Neural progenitor cell (in vitro differentiated cells): ENCODE results near the gene CFAP61. TPM values are rescaled to one million over a fixed set of nuclear protein-coding genes. Genes with fewer than 3 reads are reported as not detected.
A peak's percentile ranks its signal among the peaks of the same experiment; 100 is the strongest.

Source experiments
- DNase-seq: peaks from one replicate; pipeline ENCODE4 v3.0.0-alpha.2; 2016; ENCODE audit warnings: low spot score
- H2AFZ ChIP-seq: fragments of 200-600 bp; sonication (generic); replicated peaks from 2 replicates; pipeline ENCODE4 v1.6.1; 2016; ENCODE audit warnings: antibody characterized with exemption
- H3F3A ChIP-seq: fragments of 200-600 bp; sonication (generic); 2 replicates; pipeline ENCODE4 v1.6.1; 2016; ENCODE audit warnings: antibody characterized with exemption, low read depth
- H3K27ac ChIP-seq: fragments of 200-600 bp; sonication (generic); 2 replicates; pipeline ENCODE4 v1.5.1; 2016; ENCODE audit warnings: mild to moderate bottlenecking
- H3K27me3 ChIP-seq: fragments of 200-600 bp; sonication (generic); 2 replicates; pipeline ENCODE4 v1.6.1; 2016; ENCODE audit warnings: mild to moderate bottlenecking, moderate library complexity
- H3K36me3 ChIP-seq: fragments of 200-600 bp; sonication (generic); 2 replicates; pipeline ENCODE4 v1.5.1; 2016
- H3K4me1 ChIP-seq: fragments of 200-600 bp; sonication (generic); 2 replicates; pipeline ENCODE4 v1.6.1; 2016; ENCODE audit warnings: mixed run types
- H3K4me2 ChIP-seq: fragments of 200-600 bp; sonication (generic); 2 replicates; pipeline ENCODE4 v1.6.1; 2016
- H3K4me3 ChIP-seq: fragments of 200-600 bp; sonication (generic); 2 replicates; pipeline ENCODE4 v1.5.1; 2016
- H3K79me2 ChIP-seq: fragments of 200-600 bp; sonication (generic); 2 replicates; pipeline ENCODE4 v1.6.1; 2016; ENCODE audit warnings: low read depth
- H3K9ac ChIP-seq: fragments of 200-600 bp; sonication (generic); 2 replicates; pipeline ENCODE4 v1.6.1; 2016
- H3K9me3 ChIP-seq: fragments of 200-600 bp; sonication (generic); 2 replicates; pipeline ENCODE4 v1.5.1; 2016; ENCODE audit warnings: low read depth
- H4K20me1 ChIP-seq: fragments of 200-600 bp; sonication (generic); 2 replicates; pipeline ENCODE4 v1.6.1; 2016; ENCODE audit warnings: low read depth
- H3K27ac Mint-ChIP-seq: 3 replicates; pipeline ENCODE4 v1.8.0; 2021; ENCODE audit warnings: mixed read lengths
- H3K27me3 Mint-ChIP-seq: 2 replicates; pipeline ENCODE4 v1.8.0; 2022; ENCODE audit warnings: low read depth, mild to moderate bottlenecking, inconsistent platforms, moderate library complexity, mixed read lengths; ENCODE audit not compliant: insufficient read depth
- H3K36me3 Mint-ChIP-seq: 3 replicates; pipeline ENCODE4 v1.8.0; 2021; ENCODE audit warnings: mixed read lengths
- H3K4me1 Mint-ChIP-seq: 3 replicates; pipeline ENCODE4 v1.8.0; 2021; ENCODE audit warnings: mixed read lengths
- H3K4me3 Mint-ChIP-seq: 3 replicates; pipeline ENCODE4 v1.8.0; 2021; ENCODE audit warnings: mild to moderate bottlenecking, moderate library complexity, mixed read lengths
- H3K9me3 Mint-ChIP-seq: 3 replicates; pipeline ENCODE4 v1.8.0; 2020; ENCODE audit warnings: mixed read lengths
- CTCF ChIP-seq: fragments of 200-600 bp; sonication (generic); IDR thresholded peaks from 2 replicates; pipeline ENCODE4 v1.5.1; 2017; ENCODE audit warnings: antibody characterized with exemption, mild to moderate bottlenecking
- EZH2 ChIP-seq: fragments of 200-600 bp; sonication (generic); IDR thresholded peaks from 2 replicates; pipeline ENCODE4 v1.6.1; 2017; ENCODE audit warnings: antibody characterized with exemption, mild to moderate bottlenecking, moderate library complexity
- EZH2phosphoT487 ChIP-seq: fragments of 200-600 bp; sonication (generic); IDR thresholded peaks from 2 replicates; pipeline ENCODE4 v1.6.1; 2017; ENCODE audit warnings: antibody characterized with exemption
- total RNA-seq: library from RNA; depleted of rRNA; stranded (reverse); fragments of >200 nt; gene quantifications from 2 replicates; pipeline ENCODE4 v1.2.3, GENCODE V29; 2015; ENCODE audit warnings: low replicate concordance

The CFAP61 gene
- total RNA-seq, 1 donor from 2014 or later = not detected

- no peaks in the 10 kb centered on the region for H3K9me3 ChIP-seq
- H3K27me3 ChIP-seq = peaks cover 10% of the 10 kb centered on the region
- H3K4me1 Mint-ChIP-seq = peaks cover 25% of the 10 kb centered on the region
- no peaks in the 10 kb centered on the region for H3K9me3 Mint-ChIP-seq
- peaks cover 4% of the 10 kb centered on the region for H3K36me3 Mint-ChIP-seq
- H3K4me1 ChIP-seq = peaks cover 21% of the 10 kb centered on the region
- no peaks in the 10 kb centered on the region for H3K79me2 ChIP-seq
- DNase-seq = no peak
- no peak overlapping the region for H3K4me3 ChIP-seq
- TF ChIP-seq EZH2phosphoT487 (no peak), EZH2 (no peak), CTCF (no peak)
- peaks cover 17% of the 10 kb centered on the region for H4K20me1 ChIP-seq
- H3F3A ChIP-seq = peaks cover 14% of the 10 kb centered on the region
- H3K4me3 Mint-ChIP-seq = no peak overlapping the region
- H3K27ac ChIP-seq = no peak overlapping the region
- no peak overlapping the region for H2AFZ ChIP-seq
- H3K27ac Mint-ChIP-seq = peak overlapping the region; percentile 26
- H3K36me3 ChIP-seq = no peaks in the 10 kb centered on the region
- H3K4me2 ChIP-seq = no peak overlapping the region
- peaks cover 11% of the 10 kb centered on the region for H3K27me3 Mint-ChIP-seq
- H3K9ac ChIP-seq = no peak overlapping the region
Observed at GRCh38 chr20:20399531-20400500, 347.5 kb downstream of the CFAP61 start.

GRCh38 chr20:20401991-20402390, 349.7 kb downstream of the CFAP61 start:
- Histone ChIP-seq H3F3A (peaks cover 3% of the 10 kb centered on the region), H3K4me2 (no peak overlapping the region), H3K27ac (no peak overlapping the region), H3K27me3 (peaks cover 9% of the 10 kb centered on the region), H3K4me3 (no peak overlapping the region), H3K79me2 (no peaks in the 10 kb centered on the region), H3K4me1 (no peaks in the 10 kb centered on the region), H3K36me3 (no peaks in the 10 kb centered on the region), H2AFZ (no peak overlapping the region), H3K9ac (no peak overlapping the region), H3K9me3 (no peaks in the 10 kb centered on the region), H4K20me1 (no peaks in the 10 kb centered on the region)
- Mint-ChIP-seq H3K4me1 (peaks cover 6% of the 10 kb centered on the region), H3K4me3 (no peak overlapping the region), H3K27ac (no peak overlapping the region), H3K36me3 (peaks cover 4% of the 10 kb centered on the region), H3K9me3 (no peaks in the 10 kb centered on the region), H3K27me3 (peaks cover 10% of the 10 kb centered on the region)
- DNase-seq = no peak
- no peak for TF ChIP-seq EZH2
- TF ChIP-seq CTCF = no peak
- TF ChIP-seq EZH2phosphoT487 = no peak

GRCh38 chr20:20404633-20405032, 352.3 kb downstream of the CFAP61 start:
- no peak for DNase-seq
- Histone ChIP-seq H3K4me1 (peaks cover 6% of the 10 kb centered on the region), H3K79me2 (no peaks in the 10 kb centered on the region), H4K20me1 (no peaks in the 10 kb centered on the region), H2AFZ (no peak overlapping the region), H3F3A (no peaks in the 10 kb centered on the region), H3K36me3 (no peaks in the 10 kb centered on the region), H3K4me2 (no peak overlapping the region), H3K9ac (no peak overlapping the region), H3K4me3 (no peak overlapping the region), H3K9me3 (no peaks in the 10 kb centered on the region), H3K27ac (no peak overlapping the region), H3K27me3 (no peaks in the 10 kb centered on the region)
- no peaks in the 10 kb centered on the region for H3K36me3 Mint-ChIP-seq
- no peak overlapping the region for H3K27ac Mint-ChIP-seq
- H3K4me3 Mint-ChIP-seq = no peak overlapping the region
- no peak for TF ChIP-seq EZH2
- TF ChIP-seq CTCF = no peak
- no peak for TF ChIP-seq EZH2phosphoT487
- H3K27me3 Mint-ChIP-seq = peaks cover 7% of the 10 kb centered on the region
- peaks cover 14% of the 10 kb centered on the region for H3K4me1 Mint-ChIP-seq
- H3K9me3 Mint-ChIP-seq = no peaks in the 10 kb centered on the region
